IMR-90 (cell line): ENCODE measurements around the gene MAPKAPK5. TPM values are rescaled to one million over a fixed set of nuclear protein-coding genes. Genes with fewer than 3 reads are reported as not detected.

ENCODE experiments used
- ATAC-seq: fragments of 200-7000 bp; cut with Tn5 transposase; 2 replicates; pipeline ENCODE4 v1.9.1; 2020; ENCODE audit warnings: low read depth, mild to moderate bottlenecking, moderate library complexity
- BruUV-seq: library from RNA; stranded (reverse); fragments of 400-500 nt; replicated peaks from 2 replicates; lab custom pipeline; 2021; lab: Mats Ljungman, UMichigan
- CTCF ChIA-PET: fragments of 300-600 bp; formaldehyde crosslinking; extraction: SDS; loops from one replicate; lab custom pipeline; 2021; ENCODE audit warnings: antibody characterized with exemption; lab: Yijun Ruan, JAX
- POLR2A ChIA-PET: fragments of 300-600 bp; sonication (Branson Sonifier 250); formaldehyde crosslinking; loops from one replicate; lab custom pipeline; 2022; ENCODE audit warnings: antibody characterized with exemption; ENCODE audit not compliant: unreplicated experiment; lab: Charles Lee
- DNase-seq: peaks from one replicate; pipeline ENCODE4 v3.0.0; 2013
- H2AFZ ChIP-seq: replicated peaks from 2 replicates; pipeline ENCODE3; 2013; ENCODE audit warnings: low read length, mild to moderate bottlenecking; ENCODE audit not compliant: poor library complexity
- H2AK5ac ChIP-seq: 2 replicates; pipeline ENCODE4 v1.6.1; 2013; ENCODE audit warnings: low read depth, low read length, inconsistent platforms
- H2AK9ac ChIP-seq: replicated peaks from 2 replicates; pipeline ENCODE3; 2013; ENCODE audit warnings: mild to moderate bottlenecking, low read depth, low read length, moderate library complexity; ENCODE audit not compliant: poor library complexity
- H2BK120ac ChIP-seq: 2 replicates; pipeline ENCODE4 v1.6.1; 2013; ENCODE audit warnings: low read depth, low read length, inconsistent platforms
- H2BK15ac ChIP-seq: 3 replicates; pipeline ENCODE4 v1.6.1; 2013; ENCODE audit warnings: low read depth, low read length, inconsistent platforms
- H2BK20ac ChIP-seq: 2 replicates; pipeline ENCODE4 v1.6.1; 2013; ENCODE audit warnings: low read depth, mild to moderate bottlenecking, inconsistent platforms, low read length, moderate library complexity
- H2BK5ac ChIP-seq: 2 replicates; pipeline ENCODE4 v1.6.1; 2013; ENCODE audit warnings: mild to moderate bottlenecking, low read depth, low read length, inconsistent platforms; ENCODE audit not compliant: poor library complexity, severe bottlenecking
- H3K14ac ChIP-seq: replicated peaks from 2 replicates; pipeline ENCODE4 v1.6.1; 2013; ENCODE audit warnings: low read depth, low read length, inconsistent platforms
- H3K18ac ChIP-seq: 2 replicates; pipeline ENCODE4 v1.6.1; 2013; ENCODE audit warnings: low read depth, low read length, control low read depth
- H3K23ac ChIP-seq: 2 replicates; pipeline ENCODE4 v1.6.1; 2013; ENCODE audit warnings: low read depth, low read length, inconsistent platforms
- H3K27ac ChIP-seq: 2 replicates; pipeline ENCODE4 v1.5.1; 2013; ENCODE audit warnings: mild to moderate bottlenecking, control low read depth, low read length; ENCODE audit not compliant: insufficient read depth
- H3K27me3 ChIP-seq: 2 replicates; pipeline ENCODE4 v1.6.1; 2013; ENCODE audit warnings: low read length; ENCODE audit not compliant: control insufficient read depth, insufficient read depth
- H3K36me3 ChIP-seq: 2 replicates; pipeline ENCODE4 v1.6.1; 2013; ENCODE audit warnings: low read length, mixed read lengths; ENCODE audit not compliant: control insufficient read depth, insufficient read depth
- H3K4ac ChIP-seq: 2 replicates; pipeline ENCODE4 v1.6.1; 2013; ENCODE audit warnings: low read depth, low read length, inconsistent platforms
- H3K4me1 ChIP-seq: 2 replicates; pipeline ENCODE4 v1.6.1; 2013; ENCODE audit warnings: low read length, mixed read lengths; ENCODE audit not compliant: control insufficient read depth, insufficient read depth
- H3K4me2 ChIP-seq: 2 replicates; pipeline ENCODE4 v1.6.1; 2013; ENCODE audit warnings: low read depth, mild to moderate bottlenecking, control low read depth, low read length, moderate library complexity
- H3K4me3 ChIP-seq: 2 replicates; pipeline ENCODE4 v1.5.1; 2013; ENCODE audit warnings: low read depth, mild to moderate bottlenecking, control low read depth, low read length, moderate library complexity; ENCODE audit not compliant: insufficient read depth
- H3K56ac ChIP-seq: 2 replicates; pipeline ENCODE4 v1.6.1; 2013; ENCODE audit warnings: low read length, inconsistent platforms; ENCODE audit not compliant: insufficient read depth; ENCODE audit errors: extremely low read depth
- H3K79me1 ChIP-seq, 2 experiments: 2 replicates each; pipeline ENCODE4 v1.6.1; 2013; ENCODE audit warnings: low read length in 2 of 2, inconsistent platforms in 1 of 2, low read depth in 1 of 2
- H3K9ac ChIP-seq: 2 replicates; pipeline ENCODE4 v1.6.1; 2013; ENCODE audit warnings: low read depth, low read length, control low read depth
- H3K9me1 ChIP-seq: 2 replicates; pipeline ENCODE4 v1.6.1; 2013; ENCODE audit warnings: low read length, inconsistent platforms; ENCODE audit not compliant: insufficient read depth
- H3K9me3 ChIP-seq: 2 replicates; pipeline ENCODE4 v1.6.1; 2013; ENCODE audit warnings: low read length; ENCODE audit not compliant: control insufficient read depth, insufficient read depth
- H4K20me1 ChIP-seq: 2 replicates; pipeline ENCODE4 v1.6.1; 2013; ENCODE audit warnings: low read length, inconsistent platforms; ENCODE audit not compliant: insufficient read depth
- H4K5ac ChIP-seq: 2 replicates; pipeline ENCODE4 v1.6.1; 2013; ENCODE audit warnings: mild to moderate bottlenecking, low read depth, low read length, control low read depth
- H4K8ac ChIP-seq, 2 experiments: 2 replicates each; pipeline ENCODE4 v1.6.1; 2013; ENCODE audit warnings: low read depth in 2 of 2, low read length in 2 of 2, control low read depth in 1 of 2, inconsistent platforms in 1 of 2
- H4K91ac ChIP-seq: 2 replicates; pipeline ENCODE4 v1.6.1; 2013; ENCODE audit warnings: low read depth, low read length, inconsistent platforms; ENCODE audit not compliant: insufficient read depth
- FOS ChIP-seq: fragments of 150-350 bp; IDR thresholded peaks from 2 replicates; pipeline ENCODE4 v1.6.1; 2016; ENCODE audit warnings: low read depth, low read length
- SMC3 ChIP-seq: fragments of 150-350 bp; IDR thresholded peaks from 2 replicates; pipeline ENCODE4 v1.6.1; 2016; ENCODE audit warnings: low read depth, mild to moderate bottlenecking, antibody characterized with exemption, low read length, moderate library complexity
- WGBS, 2 experiments: methylation state at CpG; one replicate each; pipeline versions ENCODE4 v1.1.5 to v1.1.7; 2013; ENCODE audit warnings: missing lambda C conversion rate in 2 of 2; ENCODE audit not compliant: insufficient read length in 1 of 2; ENCODE audit errors: extremely low coverage in 2 of 2; 5-methylcytosine and 5-hydroxymethylcytosine counted together
- dilution Hi-C: fragments of 300-500 bp; cut with HindIII; formaldehyde crosslinking; loops from one replicate; pipeline ENCODE4 v1.14.3; 2018; ENCODE audit warnings: low sequenced_read_pairs; ENCODE audit not compliant: unreplicated experiment
- in situ Hi-C: fragments of 300-500 bp; cut with MboI; formaldehyde crosslinking; loops from 3 replicates; pipeline ENCODE4 v1.14.3; 2019; ENCODE audit warnings: low sequenced_read_pairs, inconsistent platforms, mixed read lengths
- intact Hi-C: fragments of 100-400 bp; cut with micrococcal nuclease; formaldehyde crosslinking; loops from 2 replicates; pipeline ENCODE4 v1.10.0; 2022
- polyA plus RNA-seq, 3 experiments: library from polyadenylated mRNA; depleted of rRNA; stranded (reverse); fragments of >200 nt; gene quantifications; 2 replicates each; pipeline ENCODE4 v1.2.3, GENCODE V29; 2012; ENCODE audit warnings: low replicate concordance in 1 of 3
- total RNA-seq: library from RNA; depleted of rRNA; stranded (reverse); fragments of >200 nt; gene quantifications from 2 replicates; pipeline ENCODE4 v1.2.3, GENCODE V29; 2012
- TF ChIP-seq, protein P1 (sequence below): fragments of 150-350 bp; IDR thresholded peaks from 2 replicates; pipeline ENCODE4 v1.6.1; 2016; ENCODE audit warnings: low read depth, mild to moderate bottlenecking, low read length, moderate library complexity, borderline replicate concordance

Gene MAPKAPK5
- total and polyA plus RNA-seq, 2 of the 4 experiments (the other 2 are of a cell fraction) = 35.0 to 44.6 TPM

DNA sequence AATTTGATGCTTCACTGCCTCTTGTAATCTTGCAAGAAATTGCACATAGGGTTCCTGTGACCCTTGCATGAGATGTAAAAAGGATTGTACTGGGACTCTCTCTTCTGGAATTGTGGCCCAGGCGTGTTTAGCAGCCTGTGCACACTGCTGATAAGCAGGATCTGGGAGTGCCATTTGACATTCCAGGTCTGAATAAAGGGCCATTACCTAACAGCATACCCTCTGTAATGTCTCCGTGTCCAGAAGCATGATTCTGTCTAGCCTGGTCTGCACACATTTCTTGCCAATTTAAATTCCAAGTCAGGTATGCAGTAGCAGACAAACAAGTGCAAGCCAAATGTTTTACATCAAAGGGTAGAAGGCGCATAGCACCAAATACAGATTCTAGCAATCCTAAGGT, 18.1 kb upstream of the MAPKAPK5 start:
- no CpG with 5 or more reads among the region's 3 CpGs for WGBS, 2 experiments
- Histone ChIP-seq H3K4me3 (no peak overlapping the region), H4K5ac (no peak overlapping the region), H3K4me2 (no peak overlapping the region), H3K27me3 (peaks cover 8% of the 10 kb centered on the region), H2BK20ac (no peak overlapping the region), H4K91ac (no peak overlapping the region), H3K36me3 (no peaks in the 10 kb centered on the region), H3K9ac (no peak overlapping the region), H2AK5ac (no peak overlapping the region), H3K27ac (no peak overlapping the region), H2AK9ac (no peak overlapping the region), H3K23ac (no peak overlapping the region), H4K20me1 (no peaks in the 10 kb centered on the region), H3K9me3 (no peaks in the 10 kb centered on the region), H4K8ac (no peak overlapping the region), H3K4ac (no peak overlapping the region), H2BK120ac (no peak overlapping the region), H2AFZ (no peak overlapping the region), H3K4me1 (no peaks in the 10 kb centered on the region), H3K79me1 (no peaks in the 10 kb centered on the region), H3K18ac (no peak overlapping the region), H3K14ac (no peak overlapping the region), H3K9me1 (no peaks in the 10 kb centered on the region), H2BK15ac (no peak overlapping the region), H2BK5ac (no peak overlapping the region), H3K56ac (no peak overlapping the region)
- in situ Hi-C loops (no loop called here), dilution Hi-C loops (no loop called here), intact Hi-C loops (no loop called here)
- ATAC-seq = no peak
- ChIA-PET CTCF (interaction anchor here (0.5 to 1.0 kb wide), 2 partner anchors 9 to 19 kb away, joined by 3 to 4 read pairs; no protein-coding TSS in a partner anchor), POLR2A (no interaction called here)
- no peak for TF ChIP-seq FOS
- TF ChIP-seq, protein P1, sequence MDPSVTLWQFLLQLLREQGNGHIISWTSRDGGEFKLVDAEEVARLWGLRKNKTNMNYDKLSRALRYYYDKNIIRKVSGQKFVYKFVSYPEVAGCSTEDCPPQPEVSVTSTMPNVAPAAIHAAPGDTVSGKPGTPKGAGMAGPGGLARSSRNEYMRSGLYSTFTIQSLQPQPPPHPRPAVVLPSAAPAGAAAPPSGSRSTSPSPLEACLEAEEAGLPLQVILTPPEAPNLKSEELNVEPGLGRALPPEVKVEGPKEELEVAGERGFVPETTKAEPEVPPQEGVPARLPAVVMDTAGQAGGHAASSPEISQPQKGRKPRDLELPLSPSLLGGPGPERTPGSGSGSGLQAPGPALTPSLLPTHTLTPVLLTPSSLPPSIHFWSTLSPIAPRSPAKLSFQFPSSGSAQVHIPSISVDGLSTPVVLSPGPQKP = no peak
- TF ChIP-seq SMC3 = no peak
- no peak for DNase-seq
- no TSS peak for BruUV-seq
